Activated naive CD4-positive, alpha-beta T cell treated with anti-CD3 and anti-CD28 coated beads, Interleukin-2, amount 50 U/mL, for 72 hours (primary cell): ENCODE data around the gene DTNBP1. TPM values are rescaled to one million over a fixed set of nuclear protein-coding genes. Genes with fewer than 3 reads are reported as not detected.
A peak's percentile ranks its signal among the peaks of the same experiment; 100 is the strongest.
"Not testable (repeated sequence)": the region's sequence is repeated elsewhere in the genome, so short reads cannot be mapped to it uniquely, and the experiment has no call there.

Experiments used
- ATAC-seq, 2 donors: fragments of 150-1000 bp; cut with Tn5 transposase; 2 replicates each; pipeline ENCODE4 v1.10.0; 2021; ENCODE audit warnings: mild to moderate bottlenecking in 2 of 2, moderate library complexity in 2 of 2
- DNase-seq, 2 donors: peaks; one replicate each; pipeline ENCODE4 v3.0.0; 2021 to 2022; ENCODE audit warnings: low spot score in 2 of 2
- H3K27ac Mint-ChIP-seq, 2 donors: one replicate each; pipeline ENCODE4 v1.8.0; 2022; ENCODE audit warnings: mild to moderate bottlenecking in 2 of 2, mixed read lengths in 2 of 2
- H3K36me3 Mint-ChIP-seq, 2 donors: one replicate each; pipeline ENCODE4 v1.8.0; 2022; ENCODE audit warnings: mixed read lengths in 2 of 2
- H3K9me3 Mint-ChIP-seq, 2 donors: one replicate each; pipeline ENCODE4 v1.8.0; 2022; ENCODE audit warnings: mixed read lengths in 2 of 2
- total RNA-seq, 2 donors: library from RNA; stranded (reverse); gene quantifications; one replicate each; pipeline ENCODE4 v1.2.3, GENCODE V29; 2022

The DTNBP1 gene
- total RNA-seq, 2 donors from 2014 or later = 14.1 to 24.5 TPM

GRCh38 chr6:15650004-15650559 lies 12.7 kb downstream of the DTNBP1 start:
- not testable (repeated sequence) for ATAC-seq, DNase-seq, H3K27ac Mint-ChIP-seq

GRCh38 chr6:15644904-15645303 lies 17.9 kb downstream of the DTNBP1 start:
- Mint-ChIP-seq H3K9me3 (peaks cover 19 to 31% of the 10 kb centered on the region in 2 donors), H3K27ac (no peak overlapping the region), H3K36me3 (peaks cover 77 to 84% of the 10 kb centered on the region in 2 donors)
- DNase-seq (no peak), ATAC-seq (no peak)

More at GRCh38 chr6:15650004-15650559, 12.7 kb downstream of the DTNBP1 start:
- H3K36me3 Mint-ChIP-seq = peaks cover 31 to 60% of the 10 kb centered on the region in 2 donors
- H3K9me3 Mint-ChIP-seq = peaks cover 0 to 16% of the 10 kb centered on the region in 2 donors

DNA sequence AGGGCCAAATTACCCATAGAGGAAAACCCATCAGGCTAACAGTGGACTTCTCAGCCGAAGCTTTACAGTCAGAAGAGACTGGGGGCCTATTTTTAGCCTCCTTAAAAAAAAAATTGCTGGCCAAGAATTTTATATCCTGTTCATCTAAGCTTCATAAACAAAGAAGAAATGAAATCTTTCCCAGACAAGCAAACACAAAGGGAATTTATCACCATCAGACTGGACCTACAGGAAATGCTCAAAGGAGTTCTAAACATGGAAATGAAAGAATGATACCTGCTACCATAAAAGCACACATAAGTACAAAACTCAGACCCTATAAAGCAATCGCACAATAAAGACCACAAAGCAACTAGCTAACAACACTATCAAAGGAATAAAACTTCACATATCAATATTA lies 19.3 kb downstream of the DTNBP1 start:
- ATAC-seq = no peak
- Mint-ChIP-seq H3K9me3 (peaks cover 22 to 34% of the 10 kb centered on the region in 2 donors), H3K36me3 (peaks cover 74 to 82% of the 10 kb centered on the region in 2 donors), H3K27ac (no peak overlapping the region)
- no peak for DNase-seq

- Mint-ChIP-seq H3K27ac (no peak overlapping the region), H3K36me3 (peaks cover 68 to 73% of the 10 kb centered on the region in 2 donors), H3K9me3 (peaks cover 22 to 30% of the 10 kb centered on the region in 2 donors)
- DNase-seq (no peak), ATAC-seq (no peak)
These were observed 20.6 kb downstream of the DTNBP1 start for GRCh38 chr6:15642276-15642675.

DNA sequence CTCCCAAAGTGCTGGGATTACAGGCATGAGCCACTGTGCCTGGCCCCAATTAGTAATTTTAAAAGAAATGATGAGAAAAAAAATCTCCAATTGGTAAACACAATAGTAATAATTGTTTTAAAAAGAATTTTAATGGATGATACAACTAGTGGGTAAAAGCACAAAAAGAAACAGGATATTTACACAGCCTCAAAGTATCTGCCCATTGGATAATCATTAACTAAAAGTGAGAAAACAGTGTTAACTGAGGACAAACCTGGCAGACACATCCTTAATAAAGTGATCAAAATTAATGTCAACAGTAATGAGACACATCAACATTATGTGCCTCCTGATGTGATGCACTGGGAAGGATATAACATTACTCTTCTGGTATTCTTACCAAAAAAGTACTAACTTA lies 24.5 kb downstream of the DTNBP1 start:
- DNase-seq = no peak
- peaks cover 4 to 6% of the 10 kb centered on the region in 2 donors for H3K9me3 Mint-ChIP-seq
- no peak overlapping the region for H3K27ac Mint-ChIP-seq
- ATAC-seq = no peak
- peaks cover 36 to 64% of the 10 kb centered on the region in 2 donors for H3K36me3 Mint-ChIP-seq

- Mint-ChIP-seq H3K9me3 (no peaks in the 10 kb centered on the region), H3K27ac (no peak overlapping the region), H3K36me3 (peaks cover 10 to 30% of the 10 kb centered on the region in 2 donors)
- DNase-seq (no peak), ATAC-seq (no peak)
These were observed 31.4 kb downstream of the DTNBP1 start for GRCh38 chr6:15631432-15631831.

DNA sequence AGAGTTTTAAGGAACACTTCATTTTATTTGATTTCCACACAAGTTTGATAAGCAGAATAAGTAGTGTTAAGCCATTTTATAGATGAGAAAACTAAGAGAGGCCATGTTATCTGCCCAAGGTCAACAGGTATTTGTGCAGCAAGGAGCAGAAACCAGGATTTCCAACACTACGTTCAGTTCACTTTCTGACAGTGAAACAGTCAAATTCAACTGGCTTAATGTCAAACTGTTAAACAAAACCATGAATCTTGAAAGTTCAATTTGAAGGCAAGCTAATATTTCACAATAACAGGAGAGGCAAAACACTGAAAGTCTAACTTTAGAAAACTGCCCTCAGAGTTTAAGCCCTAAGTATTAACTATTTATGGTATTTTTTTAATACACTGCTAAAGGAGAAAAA lies 32.6 kb downstream of the DTNBP1 start:
- ATAC-seq = no peak
- Mint-ChIP-seq H3K36me3 (peaks cover 10 to 19% of the 10 kb centered on the region in 2 donors), H3K27ac (no peak overlapping the region), H3K9me3 (no peaks in the 10 kb centered on the region)
- no peak for DNase-seq

- DNase-seq = no peak
- no peak for ATAC-seq
- Mint-ChIP-seq H3K9me3 (no peaks in the 10 kb centered on the region), H3K36me3 (peaks cover 5 to 12% of the 10 kb centered on the region in 2 donors), H3K27ac (no peak overlapping the region)
These were observed 33.3 kb downstream of the DTNBP1 start for GRCh38 chr6:15629487-15629886.

DNA sequence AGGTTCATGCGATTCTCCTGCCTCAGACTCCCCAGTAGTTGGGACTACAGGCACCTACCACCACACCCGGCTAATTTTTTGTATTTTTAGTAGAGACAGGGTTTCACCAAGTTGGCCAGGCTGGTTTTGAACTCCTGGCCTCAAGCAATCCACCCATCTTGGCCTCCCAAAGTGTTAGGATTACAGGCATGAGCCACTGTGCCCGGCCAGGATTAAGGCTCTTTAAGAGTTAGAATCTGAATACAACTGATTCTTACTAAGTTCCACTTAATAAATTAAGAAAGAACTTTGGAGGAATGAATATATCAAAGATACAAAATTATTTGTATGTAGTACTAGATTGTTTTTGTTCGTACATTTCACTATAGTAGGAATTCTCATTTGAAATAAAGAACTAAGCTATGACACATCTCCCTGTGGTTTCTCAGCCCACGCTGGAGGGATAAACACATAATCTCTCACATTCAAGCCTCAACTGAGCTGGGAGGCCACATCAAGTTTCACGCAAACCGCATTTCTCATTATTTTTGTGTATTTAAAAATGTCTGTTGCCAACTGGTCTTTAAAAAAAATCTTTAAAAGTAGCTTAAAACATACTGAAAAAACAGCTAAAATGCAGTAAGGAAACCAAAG lies 34.2 kb downstream of the DTNBP1 start:
- Mint-ChIP-seq H3K9me3 (no peaks in the 10 kb centered on the region), H3K27ac (no peak overlapping the region), H3K36me3 (peaks cover 4 to 6% of the 10 kb centered on the region in 2 donors)
- ATAC-seq (peak; percentile 99), DNase-seq (peak in 1 of 2 donors; percentile 49)

- Mint-ChIP-seq H3K27ac (no peak overlapping the region), H3K36me3 (peaks cover 4 to 6% of the 10 kb centered on the region in 2 donors), H3K9me3 (no peaks in the 10 kb centered on the region)
- ATAC-seq = no peak
- no peak for DNase-seq
These were observed 35.0 kb downstream of the DTNBP1 start for GRCh38 chr6:15627821-15628220.

GRCh38 chr6:15626878-15627674 lies 35.8 kb downstream of the DTNBP1 start:
- peaks cover 4% of the 10 kb centered on the region in 2 donors for H3K36me3 Mint-ChIP-seq
- H3K9me3 Mint-ChIP-seq = no peaks in the 10 kb centered on the region
- ATAC-seq (no peak), DNase-seq (no peak)
- no peak overlapping the region for H3K27ac Mint-ChIP-seq

DNA sequence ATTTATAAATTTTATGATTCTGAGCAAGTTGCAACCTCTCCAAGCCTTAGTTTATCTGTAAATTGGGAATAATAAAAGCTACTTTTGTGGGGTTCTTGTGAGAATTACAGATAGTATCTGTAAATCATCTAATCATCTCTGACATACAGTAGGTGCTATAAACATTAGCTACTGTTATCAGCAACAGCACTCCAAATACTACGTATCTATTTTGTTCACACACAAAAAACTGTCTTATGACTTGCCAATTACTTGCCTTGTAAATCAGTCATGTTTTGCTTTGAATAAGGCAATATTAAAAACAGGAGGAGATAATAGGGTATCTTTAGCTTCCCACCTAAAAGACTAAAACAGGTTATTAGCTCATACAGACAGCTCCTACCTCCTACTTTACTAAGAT lies 36.7 kb downstream of the DTNBP1 start:
- ATAC-seq (no peak), DNase-seq (no peak)
- Mint-ChIP-seq H3K27ac (no peak overlapping the region), H3K36me3 (peaks cover 0 to 4% of the 10 kb centered on the region in 2 donors), H3K9me3 (no peaks in the 10 kb centered on the region)

GRCh38 chr6:15623276-15624116 lies 39.3 kb downstream of the DTNBP1 start:
- no peak overlapping the region for H3K27ac Mint-ChIP-seq
- peak in 1 of 2 donors; percentile 29 for ATAC-seq
- peaks cover 0 to 4% of the 10 kb centered on the region in 2 donors for H3K36me3 Mint-ChIP-seq
- H3K9me3 Mint-ChIP-seq = no peaks in the 10 kb centered on the region
- no peak for DNase-seq

DNA sequence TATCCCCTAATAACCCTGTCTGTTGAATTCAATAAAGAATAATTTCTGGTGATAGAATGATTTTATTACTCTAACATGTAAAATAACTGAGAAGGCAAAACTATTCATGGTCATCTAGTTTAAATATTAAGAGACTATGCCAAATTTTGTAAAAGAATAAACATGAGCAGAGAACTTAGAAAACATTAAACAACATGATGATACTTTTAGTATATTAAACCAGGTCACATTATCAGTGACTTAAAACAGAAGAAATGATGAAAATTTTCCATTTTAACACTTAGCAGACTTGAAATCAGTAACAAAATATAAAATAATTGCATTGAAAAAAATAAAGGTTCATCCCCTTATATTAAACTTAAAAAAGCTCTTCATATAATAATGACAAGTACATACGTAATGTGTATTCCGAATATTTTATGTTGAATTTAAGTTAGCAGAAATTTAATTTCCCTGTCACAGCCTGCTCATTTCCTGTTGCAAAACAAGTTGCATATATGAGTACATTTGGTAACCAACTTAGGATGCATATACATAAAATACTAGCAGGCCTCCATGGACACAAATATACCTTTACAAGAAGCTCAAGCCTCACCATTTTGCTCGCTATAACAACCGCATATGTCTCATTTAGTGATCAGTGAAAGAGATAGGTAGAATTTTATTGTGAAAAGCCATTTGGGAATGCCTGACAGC lies 40.6 kb downstream of the DTNBP1 start:
- H3K9me3 Mint-ChIP-seq = no peaks in the 10 kb centered on the region
- no peak overlapping the region for H3K27ac Mint-ChIP-seq
- ATAC-seq (no peak), DNase-seq (no peak)
- peaks cover 0 to under 1% of the 10 kb centered on the region in 2 donors for H3K36me3 Mint-ChIP-seq

GRCh38 chr6:15621203-15622044 lies 41.4 kb downstream of the DTNBP1 start:
- ATAC-seq (peak; percentile 49 to 73), DNase-seq (no peak)
- Mint-ChIP-seq H3K9me3 (no peaks in the 10 kb centered on the region), H3K36me3 (no peaks in the 10 kb centered on the region), H3K27ac (no peak overlapping the region)
